ENCODE data around the gene PIGT.

The PIGT gene

DNA sequence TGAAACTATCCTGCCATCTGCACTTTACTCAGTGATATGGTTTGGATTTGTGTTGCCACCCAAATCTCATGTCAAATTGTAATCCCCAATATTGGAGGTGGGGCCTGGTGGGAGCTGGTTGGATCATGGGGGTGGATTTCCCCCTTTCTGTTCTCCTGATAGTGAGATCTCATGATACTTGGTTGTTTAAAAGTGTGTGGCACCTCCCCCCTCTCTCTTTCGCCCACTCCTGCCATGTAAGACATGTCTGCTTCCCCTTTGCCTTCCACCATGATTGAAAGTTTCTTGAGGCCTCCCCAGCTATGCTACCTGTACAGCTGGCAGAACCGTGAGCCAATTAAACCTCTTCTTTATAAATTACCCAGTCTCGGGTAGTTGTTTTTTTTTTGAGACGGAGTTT, 18.0 kb downstream of the PIGT start:
- Histone ChIP-seq H3K18ac (ENCODE audit: low read length) (no peak overlapping the region), H3K4ac (ENCODE audit: low read depth, low read length) (no peak overlapping the region), H3K9ac (ENCODE audit: low read length) (no peak overlapping the region), H2BK5ac (ENCODE audit: low read length) (no peak overlapping the region), H3K27ac (ENCODE audit: low read depth, low read length) (no peak overlapping the region), H3K23ac (ENCODE audit: low read length) (no peak overlapping the region), H3K79me2 (ENCODE audit: control insufficient read depth, insufficient read depth, low read length) (no peaks in the 10 kb centered on the region), H2BK120ac (ENCODE audit: low read depth, low read length) (no peak overlapping the region), H3K4me1 (ENCODE audit: control insufficient read depth, low read depth, low read length) (no peaks in the 10 kb centered on the region), H3K36me3 (ENCODE audit: control insufficient read depth, insufficient read depth, low read length) (no peaks in the 10 kb centered on the region), H3K27me3 (ENCODE audit: insufficient read depth, low read length, poor library complexity) (no peaks in the 10 kb centered on the region), H2BK15ac (replicated peaks; ENCODE audit: low read depth) (no peak overlapping the region), H2AK5ac (ENCODE audit: low read length) (no peak overlapping the region), H3K56ac (ENCODE audit: low read length) (no peak overlapping the region), H4K8ac (ENCODE audit: low read depth, low read length) (no peak overlapping the region), H3K4me3 (ENCODE audit: low read length) (no peak overlapping the region), H4K5ac (ENCODE audit: low read length) (no peak overlapping the region), H3K4me2 (ENCODE audit: low read length) (no peak overlapping the region), H3K79me1 (ENCODE audit: low read length) (no peaks in the 10 kb centered on the region)
- no peak for DNase-seq
- WGBS (ENCODE audit: extremely low coverage, insufficient coverage, low lambda C conversion rate), result no CpG with 5 or more reads among the region's 4 CpGs

DNA sequence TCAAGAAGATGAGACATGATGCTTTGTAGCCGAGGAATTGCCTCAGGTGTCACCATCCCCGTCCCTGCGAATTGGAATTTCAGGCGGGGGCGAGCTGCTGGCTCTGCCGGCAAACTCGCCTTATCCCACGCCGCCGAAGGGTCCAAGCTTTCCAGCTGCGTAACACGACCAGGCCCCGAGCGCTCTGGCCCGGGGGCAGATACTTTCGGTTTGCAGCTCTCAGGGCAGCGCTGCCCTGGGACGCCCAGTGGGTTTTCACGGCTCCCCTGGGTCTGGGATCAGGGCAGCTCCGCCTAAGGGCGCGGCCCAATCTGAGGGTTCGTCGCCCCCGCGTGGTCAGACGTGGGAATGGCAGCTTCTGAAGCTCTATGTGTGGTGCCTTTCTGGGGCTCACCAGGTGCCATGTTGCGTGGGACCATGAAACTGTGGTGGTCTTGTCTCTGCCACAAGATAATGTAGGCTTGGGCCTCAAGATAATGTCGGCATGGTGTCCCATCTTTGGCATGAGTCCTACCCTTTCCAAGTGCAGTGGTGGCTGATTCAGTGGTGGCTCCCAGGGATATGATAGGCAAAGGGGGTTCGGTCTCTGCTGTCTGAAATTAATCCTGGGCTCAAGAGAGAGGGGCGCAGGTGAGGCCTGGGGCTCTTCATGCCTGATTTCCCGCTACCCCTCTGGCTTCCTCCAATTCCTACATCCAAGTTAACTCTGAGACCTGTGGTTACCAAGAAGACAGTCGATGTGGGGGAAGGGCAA, 21.0 kb downstream of the PIGT start:
- Histone ChIP-seq H3K56ac (ENCODE audit: low read length) (peak overlapping the region; percentile 89), H3K27me3 (ENCODE audit: insufficient read depth, low read length, poor library complexity) (no peaks in the 10 kb centered on the region), H3K4me2 (ENCODE audit: low read length) (peak overlapping the region; percentile 69), H2BK120ac (ENCODE audit: low read depth, low read length) (no peak overlapping the region), H3K23ac (ENCODE audit: low read length) (no peak overlapping the region), H2AK5ac (ENCODE audit: low read length) (no peak overlapping the region), H3K4me1 (ENCODE audit: control insufficient read depth, low read depth, low read length) (peaks cover 12% of the 10 kb centered on the region), H2BK5ac (ENCODE audit: low read length) (no peak overlapping the region), H4K5ac (ENCODE audit: low read length) (no peak overlapping the region), H3K36me3 (ENCODE audit: control insufficient read depth, insufficient read depth, low read length) (no peaks in the 10 kb centered on the region), H2BK15ac (replicated peaks; ENCODE audit: low read depth) (no peak overlapping the region), H3K79me1 (ENCODE audit: low read length) (no peaks in the 10 kb centered on the region), H3K18ac (ENCODE audit: low read length) (peak overlapping the region; percentile 88), H3K79me2 (ENCODE audit: control insufficient read depth, insufficient read depth, low read length) (no peaks in the 10 kb centered on the region), H4K8ac (ENCODE audit: low read depth, low read length) (no peak overlapping the region), H3K27ac (ENCODE audit: low read depth, low read length) (no peak overlapping the region), H3K9ac (ENCODE audit: low read length) (peak overlapping the region; percentile 70), H3K4ac (ENCODE audit: low read depth, low read length) (no peak overlapping the region), H3K4me3 (ENCODE audit: low read length) (peak overlapping the region; percentile 14)
- DNase-seq, result peak; percentile 80
- no CpG with 5 or more reads among the region's 33 CpGs for WGBS (ENCODE audit: extremely low coverage, insufficient coverage, low lambda C conversion rate)

DNA sequence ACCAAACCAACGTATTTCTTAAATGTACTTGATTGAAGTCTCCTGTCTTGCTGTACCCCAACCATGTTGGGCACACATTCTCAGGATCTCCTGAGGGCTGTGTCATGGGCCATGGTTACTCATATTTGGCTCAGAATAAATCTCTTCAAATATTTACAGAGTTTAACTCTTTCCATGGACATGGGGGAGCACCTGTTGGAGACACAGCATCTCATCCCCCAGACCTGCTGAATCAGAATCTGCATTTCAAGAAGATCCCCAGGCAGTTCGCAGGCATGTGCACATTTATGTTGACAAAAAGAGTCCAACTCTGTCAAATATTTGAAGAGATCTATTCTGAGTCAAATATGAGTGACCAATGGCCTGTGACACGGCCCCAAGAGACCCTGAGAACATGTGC, 24.5 kb downstream of the PIGT start:
- Histone ChIP-seq H3K4me3 (ENCODE audit: low read length) (no peak overlapping the region), H3K9ac (ENCODE audit: low read length) (no peak overlapping the region), H2BK15ac (replicated peaks; ENCODE audit: low read depth) (no peak overlapping the region), H3K27me3 (ENCODE audit: insufficient read depth, low read length, poor library complexity) (no peaks in the 10 kb centered on the region), H3K4ac (ENCODE audit: low read depth, low read length) (peak overlapping the region; percentile 85), H4K5ac (ENCODE audit: low read length) (peak overlapping the region; percentile 88), H3K4me2 (ENCODE audit: low read length) (no peak overlapping the region), H3K4me1 (ENCODE audit: control insufficient read depth, low read depth, low read length) (peaks cover 20% of the 10 kb centered on the region), H3K79me1 (ENCODE audit: low read length) (no peaks in the 10 kb centered on the region), H3K23ac (ENCODE audit: low read length) (no peak overlapping the region), H3K36me3 (ENCODE audit: control insufficient read depth, insufficient read depth, low read length) (no peaks in the 10 kb centered on the region), H2AK5ac (ENCODE audit: low read length) (peak overlapping the region; percentile 64), H3K27ac (ENCODE audit: low read depth, low read length) (peak overlapping the region; percentile 76), H3K79me2 (ENCODE audit: control insufficient read depth, insufficient read depth, low read length) (no peaks in the 10 kb centered on the region), H3K56ac (ENCODE audit: low read length) (peak overlapping the region; percentile 75), H2BK5ac (ENCODE audit: low read length) (peak overlapping the region; percentile 99), H3K18ac (ENCODE audit: low read length) (peak overlapping the region; percentile 16), H4K8ac (ENCODE audit: low read depth, low read length) (no peak overlapping the region), H2BK120ac (ENCODE audit: low read depth, low read length) (peak overlapping the region; percentile 49)
- no CpG with 5 or more reads among the region's 3 CpGs for WGBS (ENCODE audit: extremely low coverage, insufficient coverage, low lambda C conversion rate)
- DNase-seq, result no peak

DNA sequence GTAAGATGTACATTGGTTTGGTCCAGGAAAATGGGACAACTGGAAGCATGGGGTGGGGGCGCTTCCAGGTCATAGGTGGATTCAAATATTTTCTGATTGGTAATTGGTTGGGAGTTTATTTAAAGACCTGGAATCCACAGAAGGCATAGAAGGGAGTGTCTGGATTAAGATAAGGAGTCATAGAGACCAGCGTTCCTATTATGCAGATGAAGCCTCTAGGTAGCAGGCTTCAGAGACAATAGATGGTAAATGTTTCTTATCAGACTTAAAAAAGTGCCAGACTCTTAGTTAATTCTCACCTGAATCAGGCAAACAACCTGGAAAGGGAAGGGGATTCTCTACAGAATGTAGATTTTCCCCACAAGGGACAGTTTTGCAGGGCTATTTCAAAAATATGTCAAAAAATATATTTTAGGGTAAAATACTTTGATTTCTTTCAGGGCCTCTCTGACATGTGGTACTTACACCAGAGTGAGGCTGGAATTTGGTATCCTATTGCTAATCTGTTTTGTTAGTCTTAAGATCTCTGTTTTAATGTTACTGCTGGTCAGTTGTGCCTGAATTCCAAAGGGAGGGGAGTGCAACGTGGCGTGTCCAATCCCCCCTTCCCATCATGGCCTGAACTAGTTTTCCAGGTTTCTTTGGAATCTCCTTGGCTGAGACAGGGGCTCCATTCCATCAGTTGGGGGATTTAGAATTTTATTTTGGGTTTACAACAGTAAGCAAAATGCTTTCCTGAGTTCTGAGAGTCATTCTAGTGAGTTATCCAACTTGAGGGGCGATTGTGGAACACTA, 25.1 kb downstream of the PIGT start:
- Histone ChIP-seq H4K5ac (ENCODE audit: low read length) (peak overlapping the region; percentile 88), H3K23ac (ENCODE audit: low read length) (no peak overlapping the region), H3K4me1 (ENCODE audit: control insufficient read depth, low read depth, low read length) (peaks cover 22% of the 10 kb centered on the region), H3K4me2 (ENCODE audit: low read length) (no peak overlapping the region), H3K56ac (ENCODE audit: low read length) (peak overlapping the region; percentile 75), H3K4me3 (ENCODE audit: low read length) (no peak overlapping the region), H2AK5ac (ENCODE audit: low read length) (peak overlapping the region; percentile 84), H2BK120ac (ENCODE audit: low read depth, low read length) (peak overlapping the region; percentile 35), H3K79me1 (ENCODE audit: low read length) (no peaks in the 10 kb centered on the region), H4K8ac (ENCODE audit: low read depth, low read length) (no peak overlapping the region), H3K27ac (ENCODE audit: low read depth, low read length) (peak overlapping the region; percentile 80), H3K27me3 (ENCODE audit: insufficient read depth, low read length, poor library complexity) (no peaks in the 10 kb centered on the region), H3K36me3 (ENCODE audit: control insufficient read depth, insufficient read depth, low read length) (no peaks in the 10 kb centered on the region), H2BK15ac (replicated peaks; ENCODE audit: low read depth) (no peak overlapping the region), H3K18ac (ENCODE audit: low read length) (peak overlapping the region; percentile 89), H3K79me2 (ENCODE audit: control insufficient read depth, insufficient read depth, low read length) (no peaks in the 10 kb centered on the region), H2BK5ac (ENCODE audit: low read length) (peak overlapping the region; percentile 99), H3K4ac (ENCODE audit: low read depth, low read length) (peak overlapping the region; percentile 94), H3K9ac (ENCODE audit: low read length) (peak overlapping the region; percentile 18)
- peak; percentile 93 for DNase-seq
- WGBS (ENCODE audit: extremely low coverage, insufficient coverage, low lambda C conversion rate), result no CpG with 5 or more reads among the region's 5 CpGs

GRCh38 chr20:45441746-45442145, 25.8 kb downstream of the PIGT start:
- H2BK120ac ChIP-seq (ENCODE audit: low read depth, low read length), result peak overlapping the region; percentile 35
- no peaks in the 10 kb centered on the region for H3K36me3 ChIP-seq (ENCODE audit: control insufficient read depth, insufficient read depth, low read length)
- H3K27me3 ChIP-seq (ENCODE audit: insufficient read depth, low read length, poor library complexity), result no peaks in the 10 kb centered on the region
- no peak overlapping the region for H4K8ac ChIP-seq (ENCODE audit: low read depth, low read length)
- peak; percentile 73 for DNase-seq
- peak overlapping the region; percentile 80 for H3K27ac ChIP-seq (ENCODE audit: low read depth, low read length)
- peak overlapping the region; percentile 18 for H3K9ac ChIP-seq (ENCODE audit: low read length)
- peak overlapping the region; percentile 63 for H3K56ac ChIP-seq (ENCODE audit: low read length)
- no peaks in the 10 kb centered on the region for H3K79me2 ChIP-seq (ENCODE audit: control insufficient read depth, insufficient read depth, low read length)
- no peak overlapping the region for H2BK15ac ChIP-seq (replicated peaks; ENCODE audit: low read depth)
- H3K4me1 ChIP-seq (ENCODE audit: control insufficient read depth, low read depth, low read length), result peaks cover 22% of the 10 kb centered on the region
- peak overlapping the region; percentile 89 for H3K18ac ChIP-seq (ENCODE audit: low read length)
- no peak overlapping the region for H3K4me2 ChIP-seq (ENCODE audit: low read length)
- H2BK5ac ChIP-seq (ENCODE audit: low read length), result peak overlapping the region; percentile 96
- peak overlapping the region; percentile 94 for H3K4ac ChIP-seq (ENCODE audit: low read depth, low read length)
- no peaks in the 10 kb centered on the region for H3K79me1 ChIP-seq (ENCODE audit: low read length)
- H2AK5ac ChIP-seq (ENCODE audit: low read length), result peak overlapping the region; percentile 84
- H3K23ac ChIP-seq (ENCODE audit: low read length), result no peak overlapping the region
- peak overlapping the region; percentile 74 for H4K5ac ChIP-seq (ENCODE audit: low read length)
- WGBS (ENCODE audit: extremely low coverage, insufficient coverage, low lambda C conversion rate), result no CpG with 5 or more reads among the region's 1 CpG
- H3K4me3 ChIP-seq (ENCODE audit: low read length), result no peak overlapping the region
